HG03378 (cell line): ENCODE results near the gene DOCK10.
"Not testable (repeated sequence)": the region's sequence is repeated elsewhere in the genome, so short reads cannot be mapped to it uniquely, and the experiment has no call there.

Source experiments
- ATAC-seq: cut with Tn5 transposase; IDR thresholded peaks from one replicate; pipeline ENCODE4 v1.9.1; 2021; ENCODE audit warnings: mild to moderate bottlenecking, moderate library complexity; ENCODE audit not compliant: unreplicated experiment

DOCK10 gene

DNA sequence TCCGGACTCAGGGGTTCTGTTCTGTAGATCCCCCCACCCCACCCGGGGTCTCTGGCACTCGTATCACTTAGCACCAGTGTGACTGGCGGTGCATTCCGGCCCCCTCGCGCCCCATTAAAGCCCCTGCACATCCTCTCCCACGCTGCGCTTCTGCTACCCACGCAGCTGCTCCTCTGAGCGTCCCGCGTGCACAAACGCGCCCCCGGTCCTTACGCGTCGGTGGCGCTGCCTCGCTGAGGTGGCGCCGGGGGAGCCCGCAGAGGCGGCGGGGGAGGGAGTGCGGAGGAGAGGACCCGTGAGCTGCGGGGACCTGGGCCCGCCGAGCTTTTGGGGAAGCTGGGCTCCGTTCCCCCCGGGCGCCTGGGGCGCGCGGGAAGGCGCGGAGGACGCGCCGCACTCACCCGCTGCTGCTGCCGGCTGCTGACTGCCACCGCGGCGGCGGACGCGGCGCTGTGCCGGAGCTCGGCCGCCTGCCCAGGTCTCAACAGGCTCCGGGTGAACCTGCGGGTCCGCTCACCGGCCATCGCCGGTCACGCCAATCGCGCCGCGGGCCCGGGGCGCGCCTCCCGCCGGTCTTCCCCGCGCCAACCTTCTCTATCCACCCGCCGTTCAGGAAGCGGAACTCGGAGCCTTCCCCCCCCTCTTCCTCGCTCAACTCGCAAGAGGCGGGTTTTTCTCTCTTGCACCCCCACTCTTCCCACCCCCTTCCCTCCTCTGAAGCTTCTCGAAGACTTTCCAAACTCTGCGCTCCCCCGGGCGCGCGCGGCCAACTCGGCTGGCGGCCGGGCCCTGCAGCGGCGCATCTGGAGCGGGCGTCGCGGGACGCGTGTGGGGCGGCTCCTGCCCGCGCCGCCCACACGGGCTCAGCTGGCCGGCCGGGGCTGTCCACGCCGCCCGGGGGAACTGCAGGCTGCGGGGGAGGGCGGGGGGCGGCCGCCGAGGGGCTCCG is at the start of gene DOCK10:
Gene DOCK10, minus strand, starts transcription at position 618 of the 949 bp plus-strand sequence. Its CDS starts 94 bp downstream, at position 524.
- ATAC-seq = peak; percentile 18

DNA sequence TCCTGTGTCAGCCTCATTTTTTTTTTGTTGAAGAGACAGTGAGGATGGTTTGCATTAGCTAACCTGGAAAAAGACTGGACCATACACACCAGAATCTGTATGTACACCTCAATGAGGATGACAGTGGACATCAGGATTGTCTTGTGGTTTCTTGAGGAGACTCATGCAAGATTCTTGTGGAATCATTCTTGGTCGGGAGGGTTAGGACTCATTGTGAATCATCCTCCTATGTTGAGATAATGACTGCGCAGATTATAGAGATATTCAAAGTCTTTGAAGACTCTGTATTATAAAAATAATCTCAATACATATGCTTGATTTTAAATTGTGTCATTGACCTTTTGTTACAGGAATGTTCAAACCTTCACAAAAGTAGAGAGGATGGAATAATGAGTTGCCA is 49.1 kb upstream of the DOCK10 start:
- ATAC-seq = no peak

DNA sequence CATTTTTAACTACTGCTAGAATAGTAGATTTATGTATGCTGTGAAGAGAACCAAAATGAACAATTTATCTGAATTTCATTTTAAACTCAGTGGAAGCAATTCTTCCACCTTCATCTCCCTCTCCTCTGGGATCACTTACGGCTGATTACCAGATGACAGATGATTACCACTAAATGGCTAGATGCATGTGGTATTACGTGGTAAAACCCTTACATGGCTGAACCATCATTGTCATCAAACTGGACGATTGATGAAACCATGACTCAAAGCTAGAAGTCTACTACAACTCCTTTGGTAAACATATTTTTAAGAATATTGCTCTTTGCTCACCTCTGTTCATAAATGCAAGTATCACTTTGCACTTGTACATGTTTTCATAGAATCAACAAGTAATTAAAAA is 48.5 kb upstream of the DOCK10 start:
- no peak for ATAC-seq

DNA sequence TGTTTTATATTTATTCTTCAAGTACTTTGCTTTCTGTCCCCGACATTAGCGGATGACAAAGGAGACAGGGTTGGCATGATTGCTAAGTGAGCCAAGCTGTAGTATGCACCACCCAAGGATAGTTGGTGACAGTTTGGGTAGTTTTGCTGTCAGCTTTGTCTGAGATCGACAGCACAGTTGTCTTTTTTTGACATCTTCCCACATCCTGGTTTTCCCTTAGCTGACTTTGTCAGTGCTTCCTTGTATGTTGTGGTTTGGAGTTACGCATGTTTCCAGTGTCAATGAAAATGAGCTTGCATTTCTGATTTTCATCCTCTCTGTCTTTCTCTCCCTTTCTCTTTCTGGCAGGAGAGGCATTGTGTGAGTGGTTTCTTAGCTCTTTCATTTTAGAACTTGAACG is 44.6 kb upstream of the DOCK10 start:
- no peak for ATAC-seq

DNA sequence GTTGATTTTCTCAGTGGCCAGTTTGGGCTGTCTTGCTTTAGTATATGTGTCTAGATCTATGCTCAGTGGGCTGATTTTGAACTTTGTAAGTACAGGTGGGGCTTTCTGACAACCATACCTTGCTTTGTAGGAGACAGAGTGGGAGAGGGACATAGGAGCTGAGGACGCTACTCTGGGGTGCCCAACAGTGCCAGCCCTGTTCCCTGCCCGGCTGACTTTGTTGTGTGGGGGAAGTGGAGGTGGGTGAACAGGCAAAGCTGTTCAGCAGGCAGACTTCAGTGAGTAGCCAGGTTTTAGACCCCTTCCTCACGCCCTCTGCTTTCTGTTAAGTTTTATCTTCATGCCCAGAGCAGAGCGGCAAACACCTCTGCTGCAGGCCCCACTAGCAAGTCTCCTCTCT is 44.2 kb upstream of the DOCK10 start:
- ATAC-seq = no peak

DNA sequence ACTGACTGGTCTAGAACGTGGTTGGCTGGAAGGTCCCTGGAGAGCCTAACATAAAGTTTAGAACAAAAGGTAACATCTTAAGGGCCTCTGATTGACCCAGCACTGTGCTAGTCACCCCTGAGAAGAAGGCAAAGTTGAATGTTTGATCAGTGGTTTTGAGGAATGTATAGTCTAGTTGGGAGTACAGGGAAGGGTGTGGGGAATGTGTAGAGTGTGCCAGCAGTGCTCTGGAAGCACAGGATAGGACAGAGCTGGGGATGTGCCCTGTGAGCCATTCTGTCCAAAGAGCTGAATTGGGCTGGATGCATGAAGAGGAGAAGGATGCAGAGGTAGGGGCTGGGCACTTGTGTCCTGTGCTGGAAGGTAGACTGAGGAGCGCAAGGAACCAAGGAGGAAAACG is 41.0 kb upstream of the DOCK10 start:
- no peak for ATAC-seq

DNA sequence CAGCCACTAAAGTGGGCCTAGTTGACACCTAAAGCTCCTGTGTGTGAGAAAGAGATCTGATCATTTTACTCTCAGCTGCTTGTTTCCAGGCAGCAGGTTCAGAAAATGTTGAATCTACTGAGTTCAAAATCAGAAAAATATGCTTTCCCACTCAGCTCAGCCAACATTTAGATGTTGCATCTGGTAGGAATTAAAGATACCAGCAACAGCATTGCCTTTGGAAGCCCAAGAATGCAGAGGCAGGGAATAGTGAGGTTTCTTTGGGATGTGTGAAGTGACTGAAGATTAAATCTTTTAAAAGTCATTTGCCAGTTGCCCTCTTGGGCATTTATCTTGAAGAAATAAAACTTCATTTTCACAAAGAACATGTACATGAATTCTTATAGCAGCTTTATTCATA is 33.9 kb upstream of the DOCK10 start:
- ATAC-seq = no peak

DNA sequence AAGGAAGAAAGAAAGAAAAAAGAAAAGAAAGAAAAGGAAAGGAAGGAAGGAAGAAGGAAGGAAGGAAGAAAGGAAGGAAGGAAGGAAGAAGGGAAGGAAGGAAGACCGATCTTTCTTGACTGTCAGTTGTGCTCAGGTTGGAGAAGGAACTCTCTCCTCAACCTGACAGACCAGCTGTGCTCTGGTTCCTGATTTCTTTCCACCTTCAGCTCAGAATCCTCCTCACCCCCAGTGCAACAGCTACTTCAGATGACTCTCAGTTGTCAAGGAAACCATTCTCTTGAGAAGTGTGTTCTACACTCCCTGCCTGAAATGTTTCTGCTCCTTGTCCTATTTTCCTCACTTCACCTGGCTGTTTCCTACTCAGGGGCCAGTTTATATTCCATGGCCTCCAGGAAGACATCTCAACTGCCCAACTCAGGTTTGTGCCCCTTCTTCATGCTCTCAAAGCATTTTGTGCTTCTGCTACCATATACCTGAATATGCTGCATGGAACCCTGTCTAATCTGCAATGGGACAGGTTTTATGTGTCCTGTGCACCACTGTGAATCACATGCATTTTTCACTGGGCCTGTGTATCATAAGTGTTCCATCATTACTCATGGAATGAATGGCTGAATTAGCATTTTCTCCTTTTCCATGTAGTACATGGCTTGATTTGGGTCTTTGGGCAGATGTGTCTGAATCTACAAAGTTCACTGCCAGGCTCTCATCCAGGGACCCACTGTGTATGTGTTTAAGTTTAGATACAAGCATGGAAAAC is 32.8 kb upstream of the DOCK10 start:
- no peak for ATAC-seq

DNA sequence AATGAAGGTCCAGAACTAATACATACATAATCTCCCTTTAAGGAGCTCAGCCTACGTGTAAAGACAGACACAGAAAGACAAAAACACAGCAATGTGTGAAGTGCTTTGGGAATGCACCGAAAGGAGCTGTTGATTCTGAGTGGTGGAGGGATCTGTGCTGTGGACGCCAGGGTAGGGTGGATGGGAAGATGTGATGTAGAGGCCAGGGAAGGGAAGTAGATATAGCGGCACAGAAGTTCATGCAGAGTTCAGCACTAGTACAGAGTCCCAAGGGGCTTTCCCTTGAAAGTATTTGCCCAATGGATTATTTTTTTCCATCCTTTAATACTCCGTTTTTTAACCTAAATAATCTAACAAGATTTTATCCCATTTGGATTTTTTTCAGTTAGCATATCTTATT is 32.1 kb upstream of the DOCK10 start:
- no peak for ATAC-seq

DNA sequence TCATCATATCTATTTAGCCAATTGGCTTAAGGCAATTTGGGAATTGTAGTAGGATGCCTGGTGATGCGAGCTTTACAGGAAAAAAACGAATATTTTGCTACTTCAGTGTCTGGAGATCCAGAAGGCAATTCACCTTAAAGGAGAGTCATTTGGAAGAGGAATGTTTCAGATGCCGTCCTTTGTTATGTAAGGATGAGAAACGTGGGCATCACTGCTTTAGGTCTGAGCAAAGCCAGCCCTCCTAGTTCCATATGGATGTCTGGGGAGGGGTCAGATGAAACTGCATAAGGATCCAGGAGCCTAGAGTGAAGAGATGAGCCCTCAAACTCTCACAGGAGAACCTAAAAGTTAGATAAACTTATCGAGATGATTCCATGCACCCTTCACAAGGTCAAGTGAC is 30.9 kb upstream of the DOCK10 start:
- no peak for ATAC-seq

DNA sequence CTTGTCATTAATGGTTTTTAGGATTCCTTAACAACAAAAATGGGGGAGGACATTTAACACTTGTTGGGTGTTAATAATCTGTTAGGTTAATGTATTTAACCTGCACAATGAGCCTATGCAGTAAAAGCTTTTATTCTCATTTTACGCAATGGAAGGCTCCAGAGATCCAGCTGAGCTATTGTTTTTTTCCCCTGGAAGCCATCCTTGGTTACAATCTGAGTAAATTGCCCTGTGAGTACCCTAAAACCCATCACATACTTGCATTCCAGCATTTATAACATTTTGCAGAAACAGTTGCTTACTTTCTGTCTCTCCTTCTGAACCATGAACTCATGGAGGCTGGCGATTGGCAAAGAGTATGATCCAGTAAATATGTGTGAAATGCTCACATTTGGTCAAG is 30.2 kb upstream of the DOCK10 start:
- ATAC-seq = no peak

DNA sequence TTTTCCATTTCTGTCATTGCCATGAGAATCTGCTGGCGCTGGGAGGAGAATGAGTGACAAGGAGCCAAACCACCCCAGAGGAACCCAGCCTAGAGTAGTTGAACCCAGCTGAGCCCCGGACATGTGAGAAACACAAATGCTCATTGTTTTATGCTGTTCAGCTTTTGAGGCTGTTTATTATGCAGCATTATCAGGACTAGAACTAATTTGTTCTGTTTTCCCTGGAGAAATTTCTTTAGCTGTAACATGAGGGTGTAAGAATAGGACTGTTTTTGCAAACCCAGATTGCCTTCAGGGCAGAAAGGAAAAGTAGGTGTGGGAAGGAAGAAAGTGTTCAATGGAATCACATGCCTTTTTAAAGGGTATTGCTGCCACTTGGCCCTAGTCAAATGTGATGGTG is 28.5 kb upstream of the DOCK10 start:
- ATAC-seq = no peak

DNA sequence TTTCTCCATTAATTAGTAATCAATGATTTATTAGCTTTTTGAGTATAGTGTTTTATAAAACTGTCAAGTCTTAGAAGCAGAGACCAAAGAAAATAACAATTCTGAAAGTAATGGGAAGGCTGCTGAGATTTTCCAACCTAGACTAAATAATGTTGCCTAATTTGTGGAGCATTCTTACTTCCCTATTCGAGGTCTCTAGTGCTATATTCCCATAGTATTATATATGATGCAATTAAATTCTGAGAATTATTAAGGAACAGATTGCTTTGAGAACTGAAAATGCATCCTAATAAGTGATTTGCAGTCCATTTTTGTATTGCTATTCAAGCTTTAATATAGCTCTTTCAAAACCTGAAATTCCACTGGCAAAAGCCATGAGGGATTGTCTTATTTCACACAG is 27.7 kb upstream of the DOCK10 start:
- no peak for ATAC-seq

DNA sequence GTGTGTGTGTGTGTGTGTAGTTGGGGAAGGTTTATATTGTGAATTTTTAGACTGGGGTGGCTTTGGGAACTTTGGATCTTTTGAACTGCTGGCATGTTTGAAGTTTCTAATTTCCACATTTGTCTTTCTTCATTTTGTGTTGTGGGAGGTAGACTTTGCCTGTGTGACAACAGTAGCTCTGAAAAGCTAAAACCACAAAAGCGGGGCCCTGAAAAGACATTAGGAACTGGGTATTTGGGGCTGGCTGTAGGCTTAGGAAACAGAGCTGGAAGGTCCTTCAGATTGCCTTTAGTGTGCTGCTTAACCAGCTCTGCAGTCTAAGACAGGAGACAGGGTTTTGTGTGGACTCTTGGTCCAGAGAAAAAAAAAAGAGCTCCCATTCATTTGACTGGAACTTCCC is 27.2 kb upstream of the DOCK10 start:
- no peak for ATAC-seq

DNA sequence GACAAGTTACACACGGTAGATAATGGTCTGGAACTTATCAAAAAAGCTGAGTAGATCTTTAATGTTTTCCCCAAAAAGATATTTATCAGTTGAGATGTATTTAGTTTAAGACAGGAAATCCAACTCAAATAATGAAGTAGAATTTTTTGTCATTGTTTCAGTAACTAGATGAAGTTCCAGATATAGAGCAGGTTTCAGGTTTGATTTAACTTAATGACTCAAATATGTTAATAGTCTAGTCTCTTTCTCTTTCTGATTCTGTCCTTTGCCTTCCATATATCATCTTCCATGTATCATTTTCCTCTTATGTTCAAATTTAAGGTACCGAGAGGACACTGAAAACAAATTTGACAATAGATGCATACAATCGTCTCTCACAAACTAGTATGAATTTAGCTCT is 23.6 kb upstream of the DOCK10 start:
- no peak for ATAC-seq

DNA sequence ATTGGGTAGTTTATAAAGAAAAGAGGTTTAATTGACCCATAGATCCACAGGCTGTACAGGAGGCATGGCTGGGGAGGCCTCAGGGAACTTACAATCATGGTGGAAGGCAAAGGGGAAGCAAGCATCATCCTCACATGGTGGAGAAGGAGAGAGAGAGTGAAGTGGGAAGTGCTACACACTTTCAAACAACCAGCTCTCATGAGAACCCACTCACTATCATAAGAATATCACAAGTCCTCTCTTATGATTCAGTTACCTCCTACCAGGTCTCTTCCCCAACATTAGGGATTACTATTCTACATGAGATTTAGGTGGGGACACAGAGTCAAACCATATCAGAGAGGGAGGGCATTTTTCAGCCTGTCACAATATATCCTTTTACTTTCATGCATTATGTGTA is 22.7 kb upstream of the DOCK10 start:
- ATAC-seq = no peak

DNA sequence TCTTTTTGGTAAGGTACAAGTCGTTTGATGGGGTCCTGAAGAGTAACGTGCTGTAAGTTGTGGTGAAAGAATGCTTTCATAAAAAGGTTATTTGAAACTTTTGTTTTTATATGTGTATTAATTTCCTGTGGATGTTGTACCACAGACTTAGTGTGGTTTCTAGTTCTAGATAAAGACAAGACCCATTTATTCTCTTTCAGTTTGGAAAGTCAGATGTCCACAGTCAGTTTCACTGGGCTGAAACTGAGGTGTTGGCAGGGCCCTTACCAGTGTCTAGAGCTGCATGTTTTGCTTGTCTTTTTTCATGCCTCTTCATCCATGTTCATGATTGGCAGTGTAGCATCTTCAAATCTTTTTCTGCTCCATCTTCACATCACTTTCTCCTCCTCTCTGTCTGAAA is 22.1 kb upstream of the DOCK10 start:
- no peak for ATAC-seq

DNA sequence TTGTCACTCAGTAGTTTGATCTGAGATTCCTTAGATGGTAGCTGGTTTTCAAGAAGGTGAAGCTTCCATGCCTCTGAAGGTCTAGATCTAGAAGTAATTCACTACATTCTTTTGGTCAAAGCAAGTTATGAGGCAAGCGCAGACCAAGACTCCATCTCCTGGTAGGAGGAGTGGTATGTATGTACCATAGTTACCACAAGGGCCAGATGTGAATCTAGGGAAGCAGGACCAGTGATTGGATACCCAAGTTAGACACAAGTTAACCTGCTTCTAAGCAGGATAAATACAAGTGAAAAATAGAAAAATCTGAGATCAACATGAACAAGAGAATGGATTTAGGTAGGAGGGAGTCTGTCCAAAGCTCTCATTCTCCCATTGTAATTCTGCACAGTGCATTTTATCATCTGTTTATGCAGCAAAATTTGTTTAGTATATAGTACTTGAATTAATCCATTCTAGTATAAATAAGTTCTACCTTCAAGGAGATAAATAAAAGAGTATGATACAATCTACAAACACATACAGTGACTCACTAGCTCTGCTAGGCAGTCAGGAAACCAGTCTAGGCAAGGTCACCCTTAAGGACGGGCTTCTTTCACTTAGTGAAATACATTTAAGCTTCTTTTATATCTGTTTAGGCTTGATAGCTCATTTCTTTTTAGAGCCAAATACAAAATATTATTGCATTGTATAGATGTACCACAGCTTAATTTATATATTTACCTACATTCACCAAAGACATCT is 14.2 kb upstream of the DOCK10 start:
- no peak for ATAC-seq

DNA sequence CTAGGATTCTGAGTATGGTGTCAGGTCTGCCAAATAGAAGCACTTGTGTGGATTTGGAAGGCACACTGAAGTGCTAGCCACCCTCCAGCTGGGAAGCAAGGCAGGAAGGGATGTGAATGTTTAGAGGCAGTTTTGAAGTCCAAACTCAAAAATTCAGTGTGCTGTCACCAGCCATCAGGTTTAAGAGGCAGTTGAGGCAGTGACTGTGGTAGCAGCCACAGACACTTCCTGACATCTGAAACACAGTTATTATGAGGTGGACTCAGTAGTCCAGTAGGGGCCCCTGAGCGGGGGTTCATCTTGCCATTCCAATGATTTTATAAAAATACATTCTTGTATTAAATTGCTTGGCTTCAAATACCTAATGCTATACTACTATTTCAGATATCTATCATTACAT is 13.4 kb upstream of the DOCK10 start:
- ATAC-seq = no peak

DNA sequence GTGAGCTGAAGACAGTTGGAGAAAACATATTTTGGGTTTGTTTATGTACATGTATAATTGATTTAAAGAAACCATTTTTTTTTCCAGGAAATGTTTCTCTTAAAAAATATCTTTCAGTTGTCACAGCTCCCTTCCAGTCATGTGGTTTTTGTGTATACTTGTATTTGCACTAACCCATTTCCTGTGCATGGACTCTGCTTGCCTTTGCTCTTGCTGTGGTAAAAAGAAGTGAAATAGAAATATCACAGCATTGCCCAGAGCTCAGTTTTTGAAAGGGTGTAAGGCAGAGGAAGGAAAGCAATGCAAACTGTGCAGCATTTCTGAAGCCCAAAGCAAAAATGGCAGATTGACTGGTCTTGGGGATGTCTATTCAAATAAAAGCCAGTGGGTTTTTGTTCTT is 10.4 kb upstream of the DOCK10 start:
- peak; percentile 90 for ATAC-seq

DNA sequence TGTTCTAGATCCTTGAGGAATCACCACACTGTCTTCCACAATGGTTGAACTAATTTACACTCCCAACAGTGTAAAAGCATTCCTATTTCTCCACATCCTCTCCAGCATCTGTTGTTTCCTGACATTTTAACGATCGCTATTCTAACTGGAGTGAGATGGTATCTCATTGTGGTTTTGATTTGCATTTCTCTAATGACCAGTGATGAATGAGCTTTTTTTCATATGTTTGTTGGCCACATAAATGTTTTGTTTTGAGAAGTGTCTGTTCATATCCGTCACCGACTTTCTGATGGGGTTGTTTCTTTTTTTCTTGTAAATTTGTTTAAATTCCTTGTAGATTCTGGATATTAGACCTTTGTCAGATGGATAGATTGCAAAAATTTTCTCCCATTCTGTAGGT is 5.2 kb upstream of the DOCK10 start:
- ATAC-seq = not testable (repeated sequence)

DNA sequence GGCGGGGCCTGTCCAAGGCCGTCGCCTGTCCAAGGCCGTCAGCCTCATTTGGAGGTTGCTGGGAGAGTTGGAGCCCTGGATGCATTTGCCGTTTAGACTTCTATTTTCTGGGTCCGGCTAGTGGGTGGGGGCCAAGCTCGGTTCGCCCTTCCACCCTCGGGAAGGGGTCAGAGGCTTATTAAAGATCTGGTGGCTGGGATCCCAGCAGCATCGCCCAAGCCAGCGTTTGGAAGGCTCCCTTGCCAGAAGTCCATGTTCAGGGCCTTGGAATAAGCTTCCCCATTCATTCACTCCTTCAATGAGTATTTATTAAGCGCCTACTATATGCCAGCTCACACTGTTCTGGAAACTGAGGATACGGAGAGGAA is 516 bp upstream of the DOCK10 start:
- ATAC-seq = no peak
